ENCODE data around the gene RASSF8.

- TF ChIP-seq, protein P1, sequence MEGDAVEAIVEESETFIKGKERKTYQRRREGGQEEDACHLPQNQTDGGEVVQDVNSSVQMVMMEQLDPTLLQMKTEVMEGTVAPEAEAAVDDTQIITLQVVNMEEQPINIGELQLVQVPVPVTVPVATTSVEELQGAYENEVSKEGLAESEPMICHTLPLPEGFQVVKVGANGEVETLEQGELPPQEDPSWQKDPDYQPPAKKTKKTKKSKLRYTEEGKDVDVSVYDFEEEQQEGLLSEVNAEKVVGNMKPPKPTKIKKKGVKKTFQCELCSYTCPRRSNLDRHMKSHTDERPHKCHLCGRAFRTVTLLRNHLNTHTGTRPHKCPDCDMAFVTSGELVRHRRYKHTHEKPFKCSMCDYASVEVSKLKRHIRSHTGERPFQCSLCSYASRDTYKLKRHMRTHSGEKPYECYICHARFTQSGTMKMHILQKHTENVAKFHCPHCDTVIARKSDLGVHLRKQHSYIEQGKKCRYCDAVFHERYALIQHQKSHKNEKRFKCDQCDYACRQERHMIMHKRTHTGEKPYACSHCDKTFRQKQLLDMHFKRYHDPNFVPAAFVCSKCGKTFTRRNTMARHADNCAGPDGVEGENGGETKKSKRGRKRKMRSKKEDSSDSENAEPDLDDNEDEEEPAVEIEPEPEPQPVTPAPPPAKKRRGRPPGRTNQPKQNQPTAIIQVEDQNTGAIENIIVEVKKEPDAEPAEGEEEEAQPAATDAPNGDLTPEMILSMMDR (conservative IDR thresholded peaks at IDR 0.05) = no peak
- TF ChIP-seq EZH2 (IDR thresholded peaks at IDR 0.05; ENCODE audit: low read depth) = no peak
Observed at GRCh38 chr12:25997201-25997963, 38.9 kb downstream of the RASSF8 start.

Data from PC-9 (cell line).